Lower leg skin (tissue), 3 donors: Measurements from ENCODE around the gene CORIN.

ENCODE experiments used
- CTCF ChIP-seq, 3 donors: fragments of 450-650 bp; IDR thresholded peaks; one replicate each; pipeline ENCODE4 v1.5.1; 2016; ENCODE audit warnings: antibody characterized with exemption in 3 of 3, mild to moderate bottlenecking in 3 of 3, moderate library complexity in 2 of 3
- POLR2A ChIP-seq, 2 donors: fragments of 450-650 bp; IDR thresholded peaks; one replicate each; pipeline ENCODE4 v1.6.1; 2016 to 2017; ENCODE audit warnings: antibody characterized with exemption in 2 of 2, mild to moderate bottlenecking in 1 of 2, moderate library complexity in 1 of 2

GRCh38 chr4:47798165-47798564, 39.7 kb downstream of the CORIN start:
- TF ChIP-seq CTCF (IDR thresholded peaks at IDR 0.05): no peak
- TF ChIP-seq POLR2A (IDR thresholded peaks at IDR 0.05): no peak
